GM06990 (cell line): ENCODE data around the gene CAMKMT.

Experiments
- DNase-seq: peaks from one replicate; pipeline ENCODE4 v3.0.0-alpha.2; 2011; ENCODE audit not compliant: insufficient read length; ENCODE audit errors: extremely low read depth
- H3K27me3 ChIP-seq: replicated peaks from 2 replicates; pipeline ENCODE4 v1.6.0; 2011; ENCODE audit warnings: low read length; ENCODE audit not compliant: control insufficient read depth, insufficient read depth
- H3K36me3 ChIP-seq: 2 replicates; pipeline ENCODE4 v1.5.1; 2011; ENCODE audit warnings: low read length; ENCODE audit not compliant: control insufficient read depth, insufficient read depth
- H3K4me3 ChIP-seq: replicated peaks from 2 replicates; pipeline ENCODE4 v1.5.1; 2011; ENCODE audit warnings: low read depth, mild to moderate bottlenecking, control low read depth, low read length
- TF ChIP-seq, protein P1 (sequence below): IDR thresholded peaks from 2 replicates; pipeline ENCODE4 v1.5.1; 2011; ENCODE audit warnings: low read length, control low read depth, mild to moderate bottlenecking, inconsistent platforms; ENCODE audit not compliant: insufficient read depth, poor library complexity, severe bottlenecking

Gene CAMKMT

DNA sequence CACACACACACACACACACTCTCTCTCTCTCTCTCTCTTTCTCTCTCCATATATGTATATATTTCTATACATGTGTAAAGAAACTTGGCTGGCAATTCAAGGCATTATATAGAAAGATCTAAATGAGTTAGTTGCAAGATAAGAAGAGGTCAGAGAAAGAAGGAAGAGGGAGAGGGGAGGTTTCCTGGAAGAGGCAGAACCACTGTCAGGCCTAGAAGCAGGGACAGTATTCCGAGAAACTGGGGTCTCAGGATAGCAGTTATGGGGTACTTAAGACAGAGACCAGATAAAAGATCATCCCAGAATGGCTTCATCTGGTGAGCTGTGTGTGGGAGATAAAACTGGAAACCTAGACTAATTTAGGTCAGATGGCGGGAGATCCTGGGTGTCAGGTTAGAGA is 180.8 kb downstream of the CAMKMT start:
- TF ChIP-seq, protein P1, sequence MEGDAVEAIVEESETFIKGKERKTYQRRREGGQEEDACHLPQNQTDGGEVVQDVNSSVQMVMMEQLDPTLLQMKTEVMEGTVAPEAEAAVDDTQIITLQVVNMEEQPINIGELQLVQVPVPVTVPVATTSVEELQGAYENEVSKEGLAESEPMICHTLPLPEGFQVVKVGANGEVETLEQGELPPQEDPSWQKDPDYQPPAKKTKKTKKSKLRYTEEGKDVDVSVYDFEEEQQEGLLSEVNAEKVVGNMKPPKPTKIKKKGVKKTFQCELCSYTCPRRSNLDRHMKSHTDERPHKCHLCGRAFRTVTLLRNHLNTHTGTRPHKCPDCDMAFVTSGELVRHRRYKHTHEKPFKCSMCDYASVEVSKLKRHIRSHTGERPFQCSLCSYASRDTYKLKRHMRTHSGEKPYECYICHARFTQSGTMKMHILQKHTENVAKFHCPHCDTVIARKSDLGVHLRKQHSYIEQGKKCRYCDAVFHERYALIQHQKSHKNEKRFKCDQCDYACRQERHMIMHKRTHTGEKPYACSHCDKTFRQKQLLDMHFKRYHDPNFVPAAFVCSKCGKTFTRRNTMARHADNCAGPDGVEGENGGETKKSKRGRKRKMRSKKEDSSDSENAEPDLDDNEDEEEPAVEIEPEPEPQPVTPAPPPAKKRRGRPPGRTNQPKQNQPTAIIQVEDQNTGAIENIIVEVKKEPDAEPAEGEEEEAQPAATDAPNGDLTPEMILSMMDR, result no peak
- Histone ChIP-seq H3K27me3 (no peaks in the 10 kb centered on the region), H3K4me3 (no peak overlapping the region), H3K36me3 (no peaks in the 10 kb centered on the region)
- DNase-seq, result no peak

DNA sequence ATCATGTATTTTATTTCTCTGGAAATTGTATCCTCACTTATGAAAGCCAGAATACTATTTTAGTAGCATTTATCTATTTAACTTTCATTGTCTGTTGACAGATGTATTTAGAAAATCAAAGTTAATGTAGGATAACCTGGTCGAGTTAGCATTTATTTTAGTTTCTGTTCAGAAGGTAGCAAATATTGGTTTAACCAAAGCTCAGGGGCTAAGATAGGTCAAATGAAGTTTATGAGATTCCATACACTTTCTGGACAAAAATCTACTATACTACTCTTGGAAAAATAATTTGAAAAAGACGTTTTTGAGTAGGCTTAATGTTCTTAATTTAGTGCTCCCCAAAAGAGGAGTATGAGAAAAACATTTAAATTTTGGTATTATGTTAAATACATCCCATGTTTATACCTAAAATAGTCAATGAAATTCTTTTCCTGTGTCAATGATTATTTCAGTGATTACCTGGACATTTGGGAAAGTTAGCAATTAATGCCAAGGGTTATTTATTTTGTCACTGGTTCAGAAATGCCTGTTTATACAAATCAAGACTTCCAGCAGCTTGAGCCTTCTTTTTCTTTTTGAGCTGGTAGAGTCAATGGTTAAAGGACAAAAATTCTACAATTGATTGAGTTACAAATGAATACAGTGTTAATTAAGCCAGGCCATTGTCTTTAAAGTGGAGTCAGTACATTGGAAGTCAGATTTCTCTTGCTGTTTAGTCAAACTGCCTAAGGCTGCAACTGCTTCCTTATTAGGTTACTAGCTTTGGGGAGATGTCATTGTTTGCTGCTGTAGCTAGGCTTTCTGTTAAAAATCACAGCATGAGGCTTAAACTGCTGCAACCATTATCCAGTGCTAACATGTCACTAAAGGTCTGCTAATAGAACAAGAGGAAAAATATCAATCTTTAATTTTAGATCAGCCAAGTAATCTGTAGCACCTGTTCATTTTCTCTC is 182.3 kb downstream of the CAMKMT start:
- DNase-seq, result no peak
- no peaks in the 10 kb centered on the region for H3K36me3 ChIP-seq
- TF ChIP-seq, protein P1, result no peak
- H3K27me3 ChIP-seq, result no peaks in the 10 kb centered on the region
- H3K4me3 ChIP-seq, result no peak overlapping the region

DNA sequence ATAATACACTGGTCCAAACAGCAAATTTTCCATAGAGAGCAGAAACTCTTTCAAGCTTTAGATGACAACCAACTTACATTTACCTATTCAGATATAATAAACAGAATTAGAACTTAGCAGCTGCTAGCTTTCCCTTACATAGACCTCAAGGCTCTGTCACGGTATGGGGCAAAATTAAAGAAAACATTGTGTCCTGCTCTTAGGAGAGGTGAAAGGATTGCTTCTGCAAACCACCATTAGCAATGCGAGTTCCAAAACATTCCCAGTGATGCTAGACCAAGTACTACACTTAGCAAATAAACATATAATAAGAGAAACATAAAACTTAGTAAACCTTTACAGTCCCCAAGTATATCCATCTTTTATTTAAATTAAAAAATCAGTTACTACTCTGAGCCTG is 183.3 kb downstream of the CAMKMT start:
- H3K4me3 ChIP-seq, result no peak overlapping the region

DNA sequence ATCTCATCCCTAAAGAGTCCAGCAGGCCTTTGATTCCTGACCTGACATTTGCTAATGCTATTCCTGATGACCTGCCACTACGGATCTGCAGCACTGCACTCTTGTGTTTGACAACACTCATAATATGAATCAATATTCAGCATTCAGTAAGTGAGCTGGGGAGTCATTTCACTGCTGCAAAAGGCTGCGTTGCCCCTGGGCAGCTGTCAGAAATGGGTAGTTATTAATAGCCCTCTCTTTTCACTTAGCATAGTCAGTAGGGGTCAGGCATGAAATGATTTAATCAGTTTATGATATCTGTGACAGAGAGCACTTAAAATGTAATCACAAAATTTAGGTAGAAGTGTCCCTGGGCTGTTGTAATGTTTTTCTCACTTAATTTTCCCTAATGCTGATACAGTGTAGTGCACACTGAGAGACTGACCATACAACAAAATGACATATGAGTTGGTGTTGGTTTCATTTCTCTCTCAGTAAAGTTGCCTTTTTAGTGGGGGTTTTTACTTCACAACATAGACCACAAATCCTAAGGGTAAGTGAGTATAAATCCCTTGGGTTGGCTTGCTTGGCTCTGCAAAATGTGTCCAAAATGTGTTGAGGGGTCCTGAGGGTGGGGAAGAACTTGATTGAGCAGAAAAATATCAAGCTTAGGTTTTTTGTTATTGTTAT is 184.8 kb downstream of the CAMKMT start:
- H3K4me3 ChIP-seq, result no peak overlapping the region
- H3K36me3 ChIP-seq, result no peaks in the 10 kb centered on the region
- H3K27me3 ChIP-seq, result no peaks in the 10 kb centered on the region
- DNase-seq, result peak; percentile 14
- TF ChIP-seq, protein P1, result no peak

More for the DNA sequence above, 183.3 kb downstream of the CAMKMT start:
- TF ChIP-seq, protein P1, result no peak
- no peak for DNase-seq
- Histone ChIP-seq H3K36me3 (no peaks in the 10 kb centered on the region), H3K27me3 (no peaks in the 10 kb centered on the region)

DNA sequence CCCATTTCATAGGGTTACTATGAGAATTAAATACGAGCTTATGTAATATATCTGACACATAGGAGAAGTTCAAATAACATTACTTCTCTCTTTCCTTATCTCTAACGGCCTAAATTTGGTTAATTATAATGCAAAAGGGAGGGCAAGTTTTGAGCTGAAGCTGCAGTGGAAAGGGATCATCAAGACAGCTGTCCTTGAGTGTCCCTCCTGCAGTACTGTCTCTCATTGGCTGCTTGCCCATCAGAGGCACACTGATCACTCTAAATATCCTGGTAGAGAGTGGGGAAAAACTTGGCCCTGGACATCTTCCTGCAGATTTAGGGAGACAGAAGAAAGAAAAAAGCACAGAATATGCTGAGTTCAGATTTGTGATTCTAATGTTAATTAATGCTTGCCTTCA is 186.0 kb downstream of the CAMKMT start:
- Histone ChIP-seq H3K4me3 (no peak overlapping the region), H3K27me3 (no peaks in the 10 kb centered on the region), H3K36me3 (no peaks in the 10 kb centered on the region)
- DNase-seq, result no peak
- TF ChIP-seq, protein P1, result no peak
